ENCODE data around the gene SEMA6D.

- TF ChIP-seq, protein P1, sequence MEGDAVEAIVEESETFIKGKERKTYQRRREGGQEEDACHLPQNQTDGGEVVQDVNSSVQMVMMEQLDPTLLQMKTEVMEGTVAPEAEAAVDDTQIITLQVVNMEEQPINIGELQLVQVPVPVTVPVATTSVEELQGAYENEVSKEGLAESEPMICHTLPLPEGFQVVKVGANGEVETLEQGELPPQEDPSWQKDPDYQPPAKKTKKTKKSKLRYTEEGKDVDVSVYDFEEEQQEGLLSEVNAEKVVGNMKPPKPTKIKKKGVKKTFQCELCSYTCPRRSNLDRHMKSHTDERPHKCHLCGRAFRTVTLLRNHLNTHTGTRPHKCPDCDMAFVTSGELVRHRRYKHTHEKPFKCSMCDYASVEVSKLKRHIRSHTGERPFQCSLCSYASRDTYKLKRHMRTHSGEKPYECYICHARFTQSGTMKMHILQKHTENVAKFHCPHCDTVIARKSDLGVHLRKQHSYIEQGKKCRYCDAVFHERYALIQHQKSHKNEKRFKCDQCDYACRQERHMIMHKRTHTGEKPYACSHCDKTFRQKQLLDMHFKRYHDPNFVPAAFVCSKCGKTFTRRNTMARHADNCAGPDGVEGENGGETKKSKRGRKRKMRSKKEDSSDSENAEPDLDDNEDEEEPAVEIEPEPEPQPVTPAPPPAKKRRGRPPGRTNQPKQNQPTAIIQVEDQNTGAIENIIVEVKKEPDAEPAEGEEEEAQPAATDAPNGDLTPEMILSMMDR (IDR thresholded peaks at IDR 0.05) = no peak
- no peak for TF ChIP-seq POLR2A (IDR thresholded peaks at IDR 0.05)
Measured at GRCh38 chr15:47688573-47689086, 28.7 kb upstream of the SEMA6D start.

Data from right lobe of liver (tissue), 4 donors.